ENCODE measurements around the gene THSD8.
A peak's percentile ranks its signal among the peaks of the same experiment; 100 is the strongest.

THSD8 gene

GRCh38 chr19:12836529-12836863 lies 34.6 kb downstream of the THSD8 start:
- no peak for DNase-seq (ENCODE audit: low read depth)
- no peak overlapping the region for H3K4me3 ChIP-seq (ENCODE audit: low read depth, low read length)
- no peak for TF ChIP-seq CTCF (IDR thresholded peaks at IDR 0.05; ENCODE audit: insufficient read depth, low read depth, low read length, missing control alignments)

GRCh38 chr19:12837225-12837624 lies 35.4 kb downstream of the THSD8 start:
- TF ChIP-seq CTCF (IDR thresholded peaks at IDR 0.05; ENCODE audit: insufficient read depth, low read depth, low read length, missing control alignments): no peak
- no peak overlapping the region for H3K4me3 ChIP-seq (ENCODE audit: low read depth, low read length)
- DNase-seq (ENCODE audit: low read depth): no peak

GRCh38 chr19:12838182-12838885 lies 36.5 kb downstream of the THSD8 start, which contains the start of gene MAST1:
MAST1 (plus strand) TSS chr19:12838515; CDS start chr19:12838573, 58 bp downstream.
- H3K4me3 ChIP-seq (ENCODE audit: low read depth, low read length): no peak within 1 kb of the TSS
- peak; percentile 39 for DNase-seq (ENCODE audit: low read depth)
- peak; percentile 47 for TF ChIP-seq CTCF (IDR thresholded peaks at IDR 0.05; ENCODE audit: insufficient read depth, low read depth, low read length, missing control alignments)

GRCh38 chr19:12838886-12839756 lies 37.3 kb downstream of the THSD8 start:
- no peak for TF ChIP-seq CTCF (IDR thresholded peaks at IDR 0.05; ENCODE audit: insufficient read depth, low read depth, low read length, missing control alignments)
- H3K4me3 ChIP-seq (ENCODE audit: low read depth, low read length): no peak overlapping the region
- DNase-seq (ENCODE audit: low read depth): no peak

- H3K4me3 ChIP-seq (ENCODE audit: low read depth, low read length): no peak overlapping the region
- DNase-seq (ENCODE audit: low read depth): peak; percentile 76
- no peak for TF ChIP-seq CTCF (IDR thresholded peaks at IDR 0.05; ENCODE audit: insufficient read depth, low read depth, low read length, missing control alignments)
Observed at GRCh38 chr19:12840091-12841079, 38.5 kb downstream of the THSD8 start.

- TF ChIP-seq CTCF (IDR thresholded peaks at IDR 0.05; ENCODE audit: insufficient read depth, low read depth, low read length, missing control alignments): no peak
- peak; percentile 35 for DNase-seq (ENCODE audit: low read depth)
- no peak overlapping the region for H3K4me3 ChIP-seq (ENCODE audit: low read depth, low read length)
Observed at GRCh38 chr19:12841094-12841493, 39.2 kb downstream of the THSD8 start.
